RKO (cell line): Measurements from ENCODE around the gene MAP1B.
A peak's percentile ranks its signal among the peaks of the same experiment; 100 is the strongest.
"Not testable (repeated sequence)": the region's sequence is repeated elsewhere in the genome, so short reads cannot be mapped to it uniquely, and the experiment has no call there.

Source experiments
- DNase-seq: peaks from one replicate; pipeline ENCODE4 v3.0.0-alpha.2; 2016; ENCODE audit warnings: low spot score

Gene MAP1B

GRCh38 chr5:72107131-72107900 lies at the start of gene MAP1B:
Gene MAP1B, plus strand, starts transcription at chr5:72107475. Its CDS starts 57 bp downstream, at chr5:72107532.
- no peak for DNase-seq

- DNase-seq: no peak
Measured at GRCh38 chr5:72057816-72058215, 49.5 kb upstream of the MAP1B start.

GRCh38 chr5:72063219-72063819 lies 44.0 kb upstream of the MAP1B start:
- DNase-seq: peak; percentile 46

GRCh38 chr5:72064801-72065570 lies 42.3 kb upstream of the MAP1B start:
- DNase-seq: no peak

GRCh38 chr5:72065751-72066255 lies 41.5 kb upstream of the MAP1B start:
- no peak for DNase-seq

GRCh38 chr5:72066705-72067107 lies 40.6 kb upstream of the MAP1B start:
- peak; percentile 25 for DNase-seq

GRCh38 chr5:72067682-72068470 lies 39.4 kb upstream of the MAP1B start:
- no peak for DNase-seq

- DNase-seq: no peak
Measured at GRCh38 chr5:72070529-72070928, 36.7 kb upstream of the MAP1B start.

GRCh38 chr5:72071906-72072305 lies 35.4 kb upstream of the MAP1B start:
- no peak for DNase-seq

GRCh38 chr5:72074251-72074650 lies 33.0 kb upstream of the MAP1B start:
- no peak for DNase-seq

GRCh38 chr5:72075461-72075860 lies 31.8 kb upstream of the MAP1B start:
- DNase-seq: no peak

- no peak for DNase-seq
Measured at GRCh38 chr5:72076621-72077300, 30.5 kb upstream of the MAP1B start.

- no peak for DNase-seq
Measured at GRCh38 chr5:72077390-72077789, 29.9 kb upstream of the MAP1B start.

GRCh38 chr5:72079288-72079687 lies 28.0 kb upstream of the MAP1B start:
- DNase-seq: no peak

- DNase-seq: no peak
Measured at GRCh38 chr5:72082048-72082447, 25.2 kb upstream of the MAP1B start.

GRCh38 chr5:72084876-72085275 lies 22.4 kb upstream of the MAP1B start:
- no peak for DNase-seq

- DNase-seq: no peak
Measured at GRCh38 chr5:72085319-72085718, 22.0 kb upstream of the MAP1B start.

GRCh38 chr5:72089713-72090112 lies 17.6 kb upstream of the MAP1B start:
- not testable (repeated sequence) for DNase-seq

GRCh38 chr5:72092074-72092473 lies 15.2 kb upstream of the MAP1B start:
- DNase-seq: no peak

GRCh38 chr5:72093217-72093616 lies 14.1 kb upstream of the MAP1B start:
- DNase-seq: peak; percentile 61

- DNase-seq: no peak
Measured at GRCh38 chr5:72093824-72094223, 13.5 kb upstream of the MAP1B start.
